ENCODE data around the gene PIK3R6. TPM values are rescaled to one million over a fixed set of nuclear protein-coding genes. Genes with fewer than 3 reads are reported as not detected.
A peak's percentile ranks its signal among the peaks of the same experiment; 100 is the strongest.

The PIK3R6 gene, protein sequence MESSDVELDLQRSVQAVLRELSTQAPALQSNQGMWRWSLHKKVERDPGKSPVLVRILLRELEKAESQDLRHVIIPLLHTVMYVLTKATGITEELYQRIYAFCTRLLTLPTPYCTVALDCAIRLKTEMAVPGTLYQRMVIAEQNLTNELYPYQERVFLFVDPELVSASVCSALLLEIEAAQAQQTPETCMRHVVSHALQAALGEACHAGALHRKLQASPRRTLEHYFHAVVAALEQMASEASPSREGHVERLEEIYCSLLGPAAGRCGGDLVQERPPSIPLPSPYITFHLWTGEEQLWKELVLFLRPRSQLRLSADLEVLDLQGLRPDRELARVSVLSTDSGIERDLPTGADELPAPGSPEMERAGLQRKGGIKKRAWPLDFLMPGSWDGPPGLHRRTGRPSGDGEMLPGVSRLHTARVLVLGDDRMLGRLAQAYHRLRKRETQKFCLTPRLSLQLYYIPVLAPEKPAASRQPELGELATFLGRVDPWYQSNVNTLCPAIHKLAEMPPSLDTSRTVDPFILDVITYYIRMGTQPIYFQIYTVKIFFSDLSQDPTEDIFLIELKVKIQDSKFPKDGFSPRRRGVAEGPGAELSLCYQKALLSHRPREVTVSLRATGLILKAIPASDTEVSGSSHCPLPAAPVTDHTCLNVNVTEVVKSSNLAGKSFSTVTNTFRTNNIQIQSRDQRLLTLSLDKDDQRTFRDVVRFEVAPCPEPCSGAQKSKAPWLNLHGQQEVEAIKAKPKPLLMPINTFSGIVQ
- 1 to 10 TPM in 3 of 9 donors, under 1 TPM in 6; 0.17 to 1.7 (median 0.72) TPM for total RNA-seq
- polyA plus RNA-seq, result 1 to 10 TPM in 1 of 3 donors, under 1 TPM in 2; 0.26 to 1.5 (median 0.94) TPM
- long read RNA-seq, donor 1, result 0 reads
- long read RNA-seq, donor 2, result 0 reads
- long read RNA-seq, donor 3, result 0 reads
- long read RNA-seq, donor 4, result 0 reads
- long read RNA-seq, donor 5, partial matches to known transcripts, result 0 of 4 reads
- long read RNA-seq, donor 5, other reads (novel, unspliced or antisense), result 2 of 4 reads
- long read RNA-seq, donor 6, result 0 reads
- long read RNA-seq, donor 7, result 0 reads
- long read RNA-seq, donor 8, result 0 reads
- long read RNA-seq, donor 9, result 0 reads
- long read RNA-seq, donor 10, result 0 reads

DNA sequence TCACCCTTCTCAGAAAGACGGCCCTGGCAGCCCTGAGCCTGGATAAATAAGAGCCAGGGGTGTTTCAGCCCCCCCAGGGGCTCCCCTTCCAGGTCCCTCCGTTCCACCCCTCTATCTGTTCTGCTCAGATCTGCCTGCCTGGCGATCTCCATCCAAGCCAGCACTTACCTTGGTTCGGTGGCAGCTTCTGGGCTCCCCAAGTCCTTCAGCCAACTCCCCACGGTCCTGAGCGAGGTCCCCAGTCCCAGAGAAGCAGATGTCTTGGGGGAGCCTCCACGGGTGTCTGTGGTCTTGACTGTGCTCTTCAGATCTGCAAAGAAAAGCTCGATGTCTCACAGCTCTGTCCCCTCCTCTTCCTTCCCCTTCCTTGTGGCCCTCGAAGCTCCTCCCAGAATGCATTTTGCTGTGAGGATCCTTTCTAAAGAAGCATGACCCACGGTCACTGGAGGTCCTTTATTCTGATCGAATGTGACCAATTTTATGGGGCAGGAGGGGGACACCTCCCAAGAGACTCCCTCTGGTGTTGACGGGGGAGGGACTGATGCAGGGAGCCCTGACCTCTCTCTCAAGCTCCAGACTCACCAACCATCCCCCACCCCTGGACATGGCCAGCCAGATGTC, at the start of gene PIK3R6:
TSS of gene PIK3R6 (minus strand) at position 314 of the 621 bp plus-strand sequence. CDS start 17,880 bp downstream, outside the sequence.
- Histone ChIP-seq H3K9me3 (replicated peaks in 1 of 3) (no peaks in the 10 kb centered on the region), H3K27ac (no peak within 1 kb of the TSS), H3K36me3 (replicated peaks in 1 of 2) (no peaks in the 10 kb centered on the region), H3K27me3 (no peaks in the 10 kb centered on the region), H3K4me1 (replicated peaks in 1 of 2) (no peaks in the 10 kb centered on the region), H3K4me3 (peak within 1 kb of the TSS in 1 of 4 donors; percentile 23)
- intact Hi-C loops (cut with DNase I), result no loop called here
- peak in 1 of 7 donors; percentile 5 for DNase-seq
- WGBS, 4 donors, result 46 to 57% (median 56%) methylated on average over 8 to 12 of the region's 12 CpGs
- TF ChIP-seq, protein P1, sequence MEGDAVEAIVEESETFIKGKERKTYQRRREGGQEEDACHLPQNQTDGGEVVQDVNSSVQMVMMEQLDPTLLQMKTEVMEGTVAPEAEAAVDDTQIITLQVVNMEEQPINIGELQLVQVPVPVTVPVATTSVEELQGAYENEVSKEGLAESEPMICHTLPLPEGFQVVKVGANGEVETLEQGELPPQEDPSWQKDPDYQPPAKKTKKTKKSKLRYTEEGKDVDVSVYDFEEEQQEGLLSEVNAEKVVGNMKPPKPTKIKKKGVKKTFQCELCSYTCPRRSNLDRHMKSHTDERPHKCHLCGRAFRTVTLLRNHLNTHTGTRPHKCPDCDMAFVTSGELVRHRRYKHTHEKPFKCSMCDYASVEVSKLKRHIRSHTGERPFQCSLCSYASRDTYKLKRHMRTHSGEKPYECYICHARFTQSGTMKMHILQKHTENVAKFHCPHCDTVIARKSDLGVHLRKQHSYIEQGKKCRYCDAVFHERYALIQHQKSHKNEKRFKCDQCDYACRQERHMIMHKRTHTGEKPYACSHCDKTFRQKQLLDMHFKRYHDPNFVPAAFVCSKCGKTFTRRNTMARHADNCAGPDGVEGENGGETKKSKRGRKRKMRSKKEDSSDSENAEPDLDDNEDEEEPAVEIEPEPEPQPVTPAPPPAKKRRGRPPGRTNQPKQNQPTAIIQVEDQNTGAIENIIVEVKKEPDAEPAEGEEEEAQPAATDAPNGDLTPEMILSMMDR (IDR thresholded peaks at IDR 0.05), result no peak
- TF ChIP-seq POLR2A (IDR thresholded peaks at IDR 0.05), result no peak

DNA sequence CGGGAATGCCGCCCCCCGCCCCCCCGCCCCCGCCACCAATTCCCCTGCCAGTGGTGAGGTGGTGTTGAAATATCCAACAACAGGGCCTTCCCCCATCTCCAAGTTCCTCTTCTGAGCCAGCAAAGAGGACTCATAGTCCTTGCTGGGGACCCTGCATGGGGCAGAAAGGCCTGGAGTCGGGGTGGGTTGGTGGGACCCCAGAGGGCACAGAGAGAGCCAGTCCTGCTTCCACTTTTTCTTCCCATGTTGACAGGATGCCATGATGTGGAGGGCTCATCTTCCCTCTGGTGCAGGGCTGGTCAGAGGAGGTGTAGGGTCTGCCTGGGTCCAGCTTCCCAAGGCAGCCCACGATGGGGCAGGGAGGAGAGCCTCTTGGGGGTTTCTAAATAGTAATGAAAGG, 49.0 kb upstream of the PIK3R6 start:
- Histone ChIP-seq H3K36me3 (replicated peaks in 1 of 2) (no peaks in the 10 kb centered on the region), H3K4me1 (replicated peaks in 1 of 2) (no peaks in the 10 kb centered on the region), H3K9me3 (replicated peaks in 1 of 3) (no peaks in the 10 kb centered on the region), H3K4me3 (no peak overlapping the region), H3K27ac (peak overlapping the region in 4 of 5 donors; percentile 26 to 82 (median 62)), H3K27me3 (no peaks in the 10 kb centered on the region)
- 55 to 70% (median 65%) methylated on average over 5 to 7 of the region's 7 CpGs for WGBS, 4 donors
- intact Hi-C loops (cut with DNase I), result no loop called here
- TF ChIP-seq, protein P1 (IDR thresholded peaks at IDR 0.05), result no peak
- no peak for TF ChIP-seq POLR2A (IDR thresholded peaks at IDR 0.05)
- peak in 3 of 7 donors; percentile 37 to 51 (median 38) for DNase-seq

DNA sequence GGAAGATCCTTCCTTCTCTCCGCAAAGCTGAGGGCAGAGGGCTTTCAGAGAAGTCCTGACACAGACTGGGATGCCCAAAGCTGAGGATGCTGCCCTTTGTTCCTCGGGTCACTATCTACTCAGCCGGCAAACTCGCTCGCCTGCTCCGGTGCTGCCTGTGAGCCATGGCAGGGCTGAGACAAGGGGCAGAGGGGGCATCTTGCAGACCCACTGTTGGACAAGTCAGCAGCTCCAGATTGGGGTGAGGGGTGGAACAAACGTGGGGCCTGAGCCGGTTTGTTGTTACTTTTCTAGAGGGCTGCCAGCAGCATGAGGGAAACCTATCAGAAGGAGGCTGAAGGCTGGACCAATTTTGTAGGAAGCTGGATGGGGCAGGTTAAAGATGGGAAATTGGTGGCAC, 47.1 kb upstream of the PIK3R6 start:
- no peak for DNase-seq
- Histone ChIP-seq H3K4me1 (replicated peaks in 1 of 2) (no peaks in the 10 kb centered on the region), H3K27ac (peak overlapping the region in 1 of 5 donors; percentile 6), H3K4me3 (no peak overlapping the region), H3K9me3 (replicated peaks in 1 of 3) (no peaks in the 10 kb centered on the region), H3K27me3 (no peaks in the 10 kb centered on the region), H3K36me3 (replicated peaks in 1 of 2) (no peaks in the 10 kb centered on the region)
- TF ChIP-seq, protein P1 (IDR thresholded peaks at IDR 0.05), result no peak
- no peak for TF ChIP-seq POLR2A (IDR thresholded peaks at IDR 0.05)
- 74 to 82% (median 76%) methylated on average over 8 of the region's 8 CpGs for WGBS, 4 donors
- intact Hi-C loops (cut with DNase I), result no loop called here
